Measurements from ENCODE around the gene PRKD1.
A peak's percentile ranks its signal among the peaks of the same experiment; 100 is the strongest.
"Not testable (repeated sequence)": the region's sequence is repeated elsewhere in the genome, so short reads cannot be mapped to it uniquely, and the experiment has no call there.

PRKD1 gene

DNA sequence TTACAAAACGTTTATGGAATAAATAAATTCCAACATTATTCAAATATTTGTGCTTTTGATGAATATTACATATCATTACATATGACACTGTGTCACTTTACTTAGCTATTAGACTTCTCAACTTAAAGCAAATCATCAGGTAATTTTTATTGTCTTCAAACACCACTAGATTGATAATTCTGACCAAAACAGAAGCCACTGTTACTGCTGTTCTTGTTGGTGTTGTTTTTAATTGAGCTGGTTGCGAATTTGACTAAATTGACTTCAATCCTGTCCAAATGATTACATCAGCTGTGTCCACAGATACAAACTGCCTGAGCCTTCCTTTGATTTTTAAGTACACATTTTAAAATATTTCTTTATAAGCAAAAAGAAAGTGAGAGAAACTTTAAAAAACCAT, 29.2 kb downstream of the PRKD1 start:
- no peak for DNase-seq

GRCh38 chr14:29897181-29897580, 30.5 kb downstream of the PRKD1 start:
- no peak for DNase-seq

- peak; percentile 61 for DNase-seq
Measured at GRCh38 chr14:29896354-29896821, 31.3 kb downstream of the PRKD1 start.

- peak; percentile 62 for DNase-seq
Measured at GRCh38 chr14:29895591-29896083, 32.0 kb downstream of the PRKD1 start.

GRCh38 chr14:29893989-29894388, 33.7 kb downstream of the PRKD1 start:
- DNase-seq: no peak

DNA sequence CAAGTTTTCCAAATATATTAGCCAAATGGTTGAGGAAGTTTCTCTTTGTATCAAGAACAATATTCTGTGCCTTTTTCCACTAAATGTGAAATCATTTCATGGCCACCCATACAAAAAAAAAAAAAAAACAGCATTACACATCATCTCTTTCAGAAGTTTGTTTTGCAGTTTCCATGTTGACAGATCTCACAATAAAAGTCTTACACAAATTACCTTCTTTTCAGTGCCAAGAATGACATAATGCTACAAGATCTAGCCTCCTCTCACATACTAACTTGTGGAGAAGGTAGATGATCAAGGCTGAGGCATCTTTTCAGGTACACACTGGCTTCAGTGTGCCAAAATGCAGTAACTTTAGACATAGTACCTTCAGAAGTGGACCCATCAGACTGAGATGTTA, 35.3 kb downstream of the PRKD1 start:
- no peak for DNase-seq

- DNase-seq: no peak
Measured at GRCh38 chr14:29885988-29886387, 41.7 kb downstream of the PRKD1 start.

- DNase-seq: no peak
Measured at GRCh38 chr14:29868000-29868399, 59.6 kb downstream of the PRKD1 start.

- DNase-seq: peak; percentile 90
Measured at GRCh38 chr14:29865299-29865698, 62.3 kb downstream of the PRKD1 start.

- DNase-seq: no peak
Measured at GRCh38 chr14:29861996-29862395, 65.7 kb downstream of the PRKD1 start.

DNA sequence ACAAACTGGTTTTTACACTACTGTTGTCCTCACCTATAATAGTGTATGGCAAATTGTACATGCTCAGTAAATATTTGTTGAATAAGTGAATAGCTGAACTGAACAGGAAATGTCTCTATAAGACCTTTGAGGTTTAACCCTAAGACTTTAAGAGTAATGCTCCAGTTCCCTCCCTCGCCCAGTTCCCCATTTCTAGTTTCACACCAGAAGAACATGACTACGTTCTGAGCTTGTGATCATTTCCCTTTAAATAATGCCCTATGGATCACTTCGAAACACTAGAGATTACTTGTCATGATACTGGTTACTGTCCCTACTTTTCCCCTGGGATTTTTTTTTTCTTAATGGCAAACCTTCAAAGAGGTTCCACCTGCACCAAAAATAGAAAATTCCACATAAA, 69.3 kb downstream of the PRKD1 start:
- no peak for DNase-seq

DNA sequence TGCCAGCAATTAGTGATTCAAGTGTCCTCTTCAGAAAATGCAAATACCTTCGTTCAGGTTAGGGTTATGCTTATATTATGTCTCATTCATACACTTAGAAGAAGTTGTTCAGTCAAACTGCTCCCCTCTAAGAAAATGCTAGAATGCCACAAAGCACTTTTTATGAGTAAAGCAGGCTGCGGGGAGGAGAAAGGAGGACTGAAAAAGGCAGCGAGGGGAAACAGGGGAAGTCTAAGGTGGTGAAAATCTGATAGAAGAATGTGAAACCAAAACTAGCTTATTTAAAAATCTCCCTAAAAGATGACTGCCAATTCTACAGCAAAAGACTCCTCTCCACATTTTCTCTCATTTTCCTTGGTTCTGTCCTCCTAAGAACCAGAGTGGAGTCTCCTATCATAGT, 70.1 kb downstream of the PRKD1 start:
- DNase-seq: peak; percentile 4

GRCh38 chr14:29856516-29856915, 71.1 kb downstream of the PRKD1 start:
- DNase-seq: no peak

DNA sequence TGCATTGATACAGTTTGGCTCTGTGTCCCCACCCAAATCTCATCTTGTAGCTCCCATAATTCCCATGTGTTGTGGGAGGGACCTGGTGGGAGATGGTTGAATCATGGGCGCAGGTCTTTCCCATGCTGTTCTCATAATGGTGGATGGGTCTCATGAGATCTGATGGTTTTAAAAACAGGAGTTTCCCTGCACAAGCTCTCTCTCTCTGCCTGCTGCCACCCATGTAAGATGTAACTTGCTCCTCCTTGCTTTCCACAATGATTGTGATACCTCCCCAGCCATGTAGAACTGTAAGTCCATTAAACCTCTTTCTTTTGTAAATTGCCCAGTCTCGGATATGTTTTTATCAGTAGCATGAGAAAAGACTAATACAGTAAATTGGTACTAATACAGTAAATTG, 74.0 kb downstream of the PRKD1 start:
- not testable (repeated sequence) for DNase-seq

DNA sequence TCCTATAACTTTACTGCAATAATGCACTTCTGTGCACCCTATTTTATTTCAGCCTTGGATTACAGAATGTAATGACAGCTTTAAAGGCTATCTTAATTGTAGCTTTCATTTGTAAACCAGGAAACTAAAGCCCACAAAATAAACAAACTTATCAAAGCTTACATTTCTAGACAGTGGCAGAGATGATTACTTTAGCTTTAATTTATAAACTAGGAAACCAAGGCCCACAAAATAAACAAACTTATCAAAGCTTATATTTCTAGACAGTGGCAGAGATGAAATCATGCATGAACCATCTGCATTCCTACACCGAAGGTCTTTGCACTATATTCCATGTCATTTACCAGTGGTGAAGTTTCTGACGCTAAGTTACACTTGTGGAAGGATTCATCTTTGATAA, 74.4 kb downstream of the PRKD1 start:
- no peak for DNase-seq

- no peak for DNase-seq
Measured at GRCh38 chr14:29851397-29851796, 76.2 kb downstream of the PRKD1 start.

GRCh38 chr14:29847056-29847380, 80.6 kb downstream of the PRKD1 start:
- DNase-seq: no peak

GRCh38 chr14:29846339-29847055, 81.2 kb downstream of the PRKD1 start:
- peak; percentile 68 for DNase-seq

DNA sequence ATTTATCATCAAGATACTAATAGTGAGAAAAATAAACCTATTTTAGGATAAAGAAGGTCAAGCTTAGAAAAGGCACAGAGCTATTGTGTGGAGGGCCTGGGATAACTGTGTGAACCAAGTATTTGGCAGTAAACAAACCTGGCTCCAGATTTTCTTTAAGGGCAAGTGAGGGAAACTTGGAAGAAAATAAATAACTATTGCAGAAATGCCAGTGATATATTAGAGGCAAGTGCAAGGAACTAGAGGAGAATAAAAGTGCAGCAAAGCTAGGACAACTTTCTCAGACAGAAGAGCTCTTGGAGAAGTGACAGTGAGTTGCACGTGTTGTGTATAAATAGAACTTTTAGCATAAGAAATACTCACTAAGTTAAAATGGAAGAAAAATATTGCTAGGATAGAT, 83.7 kb downstream of the PRKD1 start:
- DNase-seq: no peak

DNA sequence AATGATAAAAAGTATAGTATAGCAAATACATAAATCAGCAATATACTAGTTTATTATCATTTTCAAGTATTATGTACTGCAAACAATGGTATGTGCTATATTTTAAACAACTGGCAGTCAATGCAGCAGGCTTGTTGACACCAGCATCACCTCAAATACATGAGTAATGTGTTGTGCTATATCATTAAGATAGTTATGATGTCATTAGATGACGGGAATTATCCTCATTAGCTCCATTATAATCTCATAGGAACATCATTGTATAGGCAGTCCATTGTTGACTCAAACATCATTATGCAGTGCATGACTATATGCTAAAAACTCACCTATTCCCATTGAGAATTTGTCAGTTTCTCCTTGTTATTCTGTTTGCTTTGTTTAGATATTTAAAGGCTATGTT, 85.4 kb downstream of the PRKD1 start:
- DNase-seq: no peak

GRCh38 chr14:29840369-29840892, 87.2 kb downstream of the PRKD1 start:
- DNase-seq: not testable (repeated sequence)

GRCh38 chr14:29839691-29840090, 88.0 kb downstream of the PRKD1 start:
- DNase-seq: not testable (repeated sequence)

DNA sequence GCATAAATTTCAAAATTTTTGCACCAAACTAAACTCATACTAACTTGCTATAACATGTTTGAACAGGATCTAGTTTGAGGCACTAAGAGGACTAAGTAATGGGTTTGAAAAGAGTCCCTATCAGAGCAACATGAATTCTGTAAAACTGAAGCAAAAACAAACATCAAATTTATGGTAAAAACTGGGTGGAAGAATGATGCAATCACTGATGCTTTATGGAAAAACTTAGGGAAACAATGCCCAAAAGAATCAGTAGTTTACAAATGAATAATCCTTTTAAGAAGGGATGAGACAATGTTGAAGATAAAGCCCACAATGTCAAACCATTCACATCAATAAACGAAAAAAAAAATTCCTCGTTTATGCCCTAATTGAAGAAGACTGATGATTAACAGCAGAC, 88.9 kb downstream of the PRKD1 start:
- no peak for DNase-seq

DNA sequence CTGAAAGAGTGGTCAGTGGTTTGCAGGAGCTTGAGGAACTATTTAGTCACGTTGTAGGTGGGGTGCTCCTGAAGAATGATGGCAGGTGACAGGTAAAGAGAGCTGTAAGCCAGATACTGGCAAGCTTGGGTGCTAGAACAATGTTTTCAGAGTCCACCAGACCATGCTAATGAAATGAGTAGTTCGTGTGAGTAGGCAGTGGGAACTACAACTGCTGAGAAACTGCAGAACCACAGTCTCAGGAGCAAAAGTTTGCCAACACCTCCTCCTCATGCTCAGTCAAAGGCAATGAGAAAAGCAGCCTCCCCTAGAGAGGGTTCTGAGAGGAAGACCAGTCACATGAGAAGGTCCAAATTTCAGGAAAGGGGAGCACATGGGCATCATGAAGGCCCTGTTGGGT, 91.3 kb downstream of the PRKD1 start:
- DNase-seq: no peak

GRCh38 chr14:29832042-29832441, 95.6 kb downstream of the PRKD1 start:
- DNase-seq: no peak
